ENCODE results near the gene SLC1A5.

DNA sequence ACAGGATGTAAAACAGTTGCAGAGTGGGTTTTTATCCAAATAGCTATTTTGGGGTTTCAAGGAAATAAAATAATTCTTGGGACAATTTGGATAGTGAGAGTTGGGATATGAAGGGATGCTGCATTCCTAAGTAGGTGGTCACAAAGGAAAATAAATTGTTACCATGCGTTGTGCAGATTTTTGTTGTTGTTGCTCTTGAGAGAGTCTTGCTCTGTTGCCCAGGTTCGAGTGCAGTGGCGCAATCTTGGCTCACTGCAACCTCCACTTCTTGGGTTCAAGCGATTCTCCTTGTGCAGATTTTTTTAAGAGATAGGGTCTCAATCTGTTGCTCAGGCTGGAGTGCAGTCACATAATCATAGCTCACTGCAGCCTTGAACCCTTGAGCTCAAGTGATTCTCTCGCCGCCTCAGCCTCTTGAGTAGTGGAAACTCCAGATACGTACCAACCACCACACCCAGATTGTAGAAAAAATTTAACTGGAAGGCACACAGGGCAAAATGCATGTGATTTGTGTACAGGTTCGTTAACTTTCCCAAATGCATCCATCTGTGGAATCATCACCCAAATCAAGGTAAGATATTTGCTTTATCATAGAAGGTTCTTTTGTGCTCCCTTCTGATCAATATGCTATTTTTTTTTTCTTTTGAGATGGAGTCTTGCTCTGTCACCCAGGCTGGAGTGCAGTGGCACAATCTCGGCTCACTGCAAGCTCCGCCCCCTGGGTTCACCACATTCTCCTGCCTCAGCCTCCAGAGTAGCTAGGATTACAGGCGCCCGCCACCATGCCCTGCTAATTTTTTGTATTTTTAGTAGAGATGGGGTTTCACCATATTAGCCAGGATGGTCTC lies 16.0 kb downstream of the SLC1A5 start:
- TF ChIP-seq, protein P1, sequence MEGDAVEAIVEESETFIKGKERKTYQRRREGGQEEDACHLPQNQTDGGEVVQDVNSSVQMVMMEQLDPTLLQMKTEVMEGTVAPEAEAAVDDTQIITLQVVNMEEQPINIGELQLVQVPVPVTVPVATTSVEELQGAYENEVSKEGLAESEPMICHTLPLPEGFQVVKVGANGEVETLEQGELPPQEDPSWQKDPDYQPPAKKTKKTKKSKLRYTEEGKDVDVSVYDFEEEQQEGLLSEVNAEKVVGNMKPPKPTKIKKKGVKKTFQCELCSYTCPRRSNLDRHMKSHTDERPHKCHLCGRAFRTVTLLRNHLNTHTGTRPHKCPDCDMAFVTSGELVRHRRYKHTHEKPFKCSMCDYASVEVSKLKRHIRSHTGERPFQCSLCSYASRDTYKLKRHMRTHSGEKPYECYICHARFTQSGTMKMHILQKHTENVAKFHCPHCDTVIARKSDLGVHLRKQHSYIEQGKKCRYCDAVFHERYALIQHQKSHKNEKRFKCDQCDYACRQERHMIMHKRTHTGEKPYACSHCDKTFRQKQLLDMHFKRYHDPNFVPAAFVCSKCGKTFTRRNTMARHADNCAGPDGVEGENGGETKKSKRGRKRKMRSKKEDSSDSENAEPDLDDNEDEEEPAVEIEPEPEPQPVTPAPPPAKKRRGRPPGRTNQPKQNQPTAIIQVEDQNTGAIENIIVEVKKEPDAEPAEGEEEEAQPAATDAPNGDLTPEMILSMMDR (conservative IDR thresholded peaks at IDR 0.05) = no peak
- TF ChIP-seq ZFX (IDR thresholded peaks at IDR 0.05) = no peak
